ENCODE results near the gene GOLM1. TPM values are rescaled to one million over a fixed set of nuclear protein-coding genes. Genes with fewer than 3 reads are reported as not detected.

The GOLM1 gene
- total and polyA plus RNA-seq, 2 of the 13 experiments (the other 11 are each of a cell fraction or from before 2014, with no cell fraction given) = 0.20 to 0.30 TPM

DNA sequence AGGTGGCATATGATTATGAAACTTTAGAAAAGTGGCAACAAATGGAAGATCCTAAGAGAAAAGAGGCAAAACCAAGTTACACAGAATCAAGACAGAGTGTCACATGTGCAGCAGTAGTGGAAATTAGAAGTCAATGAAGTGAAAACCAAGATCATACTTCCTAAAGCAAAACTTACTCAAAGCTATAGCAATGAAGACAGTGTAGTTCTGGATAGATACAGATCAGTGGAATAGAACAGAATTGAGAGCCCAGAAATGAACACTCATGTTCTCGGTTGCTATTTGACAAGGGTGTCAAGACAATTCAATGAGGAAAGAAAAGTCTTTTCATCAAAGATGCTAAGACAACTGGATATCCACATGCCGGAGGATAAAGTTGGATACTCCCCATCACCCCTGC, 114.9 kb downstream of the GOLM1 start (continued):
- TF ChIP-seq MAFK (conservative IDR thresholded peaks at IDR 0.05 in 1 of 2, IDR thresholded peaks at IDR 0.05 in 1 of 2; ENCODE audit: low read length in 2 of 2) = no peak
- no peak for TF ChIP-seq ZBTB25 (CRISPR knock-in tag; IDR thresholded peaks at IDR 0.05)

- ChIA-PET CTCF (ENCODE audit: low intra/inter-chr PET ratio, low total read pairs) (no interaction called here), POLR2A (no interaction called here)
- no peak overlapping the region for H3K27ac ChIP-seq (ENCODE audit: extremely low read length, insufficient read depth, low read length)
- H3K9me3 ChIP-seq (ENCODE audit: low read length) = no peaks in the 10 kb centered on the region
- no peak for ATAC-seq
- no peak for DNase-seq (ENCODE audit: low spot score)
- intact Hi-C loops (cut with micrococcal nuclease; ENCODE audit: unreplicated experiment) (no loop called here), in situ Hi-C loops (cut with HindIII; ENCODE audit: extremely low pct_ligation_motif_present, low pct_unique_long_range_greater_than_20kb) (no loop called here)
- 94% methylated on average over 3 of the region's 3 CpGs for WGBS (ENCODE audit: low lambda C conversion rate)
- H3K9ac ChIP-seq (ENCODE audit: insufficient read depth, low read depth, low read length) = no peak overlapping the region
- H3K79me2 ChIP-seq (ENCODE audit: insufficient read depth, low read length) = no peaks in the 10 kb centered on the region
- H2AFZ ChIP-seq (ENCODE audit: low read length) = no peak overlapping the region
- H3K27me3 ChIP-seq (ENCODE audit: control insufficient read depth in 1 of 2, insufficient read depth in 2 of 2, low read length in 2 of 2) = no peaks in the 10 kb centered on the region
- BruUV-seq (replicated peaks) = no TSS peak
- H3K4me2 ChIP-seq (ENCODE audit: low read depth, low read length) = no peak overlapping the region
- no peak for FAIRE-seq
- no peaks in the 10 kb centered on the region for H4K20me1 ChIP-seq (ENCODE audit: insufficient read depth, low read length)
- no peak overlapping the region for H3K4me3 ChIP-seq (replicated peaks in 1 of 3; ENCODE audit: insufficient read depth in 1 of 3, low read depth in 2 of 3, low read length in 3 of 3)
- no peaks in the 10 kb centered on the region for H3K4me1 ChIP-seq (ENCODE audit: insufficient read depth, low read length)
- TF ChIP-seq, protein P1, sequence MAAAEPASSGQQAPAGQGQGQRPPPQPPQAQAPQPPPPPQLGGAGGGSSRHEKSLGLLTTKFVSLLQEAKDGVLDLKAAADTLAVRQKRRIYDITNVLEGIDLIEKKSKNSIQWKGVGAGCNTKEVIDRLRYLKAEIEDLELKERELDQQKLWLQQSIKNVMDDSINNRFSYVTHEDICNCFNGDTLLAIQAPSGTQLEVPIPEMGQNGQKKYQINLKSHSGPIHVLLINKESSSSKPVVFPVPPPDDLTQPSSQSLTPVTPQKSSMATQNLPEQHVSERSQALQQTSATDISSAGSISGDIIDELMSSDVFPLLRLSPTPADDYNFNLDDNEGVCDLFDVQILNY (CRISPR knock-in tag; conservative IDR thresholded peaks at IDR 0.05) = no peak
- TF ChIP-seq, protein P2, sequence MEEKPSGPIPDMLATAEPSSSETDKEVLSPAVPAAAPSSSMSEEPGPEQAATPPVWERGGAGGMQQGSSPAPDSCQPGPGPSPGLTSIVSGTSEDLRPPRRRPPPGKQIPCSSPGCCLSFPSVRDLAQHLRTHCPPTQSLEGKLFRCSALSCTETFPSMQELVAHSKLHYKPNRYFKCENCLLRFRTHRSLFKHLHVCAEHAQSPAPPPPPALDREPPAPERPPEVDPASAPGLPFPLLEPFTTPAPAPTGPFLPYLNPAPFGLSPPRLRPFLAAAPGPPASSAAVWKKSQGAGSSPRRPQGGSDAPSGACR (CRISPR knock-in tag; IDR thresholded peaks at IDR 0.05) = no peak
- no peak for TF ChIP-seq KDM5B (CRISPR knock-in tag; IDR thresholded peaks at IDR 0.05; ENCODE audit: borderline replicate concordance)
- TF ChIP-seq, protein P3, sequence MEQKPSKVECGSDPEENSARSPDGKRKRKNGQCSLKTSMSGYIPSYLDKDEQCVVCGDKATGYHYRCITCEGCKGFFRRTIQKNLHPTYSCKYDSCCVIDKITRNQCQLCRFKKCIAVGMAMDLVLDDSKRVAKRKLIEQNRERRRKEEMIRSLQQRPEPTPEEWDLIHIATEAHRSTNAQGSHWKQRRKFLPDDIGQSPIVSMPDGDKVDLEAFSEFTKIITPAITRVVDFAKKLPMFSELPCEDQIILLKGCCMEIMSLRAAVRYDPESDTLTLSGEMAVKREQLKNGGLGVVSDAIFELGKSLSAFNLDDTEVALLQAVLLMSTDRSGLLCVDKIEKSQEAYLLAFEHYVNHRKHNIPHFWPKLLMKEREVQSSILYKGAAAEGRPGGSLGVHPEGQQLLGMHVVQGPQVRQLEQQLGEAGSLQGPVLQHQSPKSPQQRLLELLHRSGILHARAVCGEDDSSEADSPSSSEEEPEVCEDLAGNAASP (CRISPR knock-in tag; IDR thresholded peaks at IDR 0.05; ENCODE audit: borderline replicate concordance) = no peak
- TF ChIP-seq REPIN1 (CRISPR knock-in tag; IDR thresholded peaks at IDR 0.05; ENCODE audit: borderline replicate concordance, low read depth) = no peak
- TF ChIP-seq NCOR1 (IDR thresholded peaks at IDR 0.05; ENCODE audit: borderline replicate concordance, low read length) = no peak
- TF ChIP-seq FOXO1 (CRISPR knock-in tag; IDR thresholded peaks at IDR 0.05) = no peak
- TF ChIP-seq SOX13 (IDR thresholded peaks at IDR 0.05) = no peak
- no peak for TF ChIP-seq SOX13 (CRISPR knock-in tag; conservative IDR thresholded peaks at IDR 0.05 in 1 of 2, IDR thresholded peaks at IDR 0.05 in 1 of 2)
- H3K36me3 ChIP-seq (replicated peaks in 1 of 2; ENCODE audit: control insufficient read depth in 1 of 2, insufficient read depth in 2 of 2, low read length in 2 of 2) = peaks cover 10 to 62% of the 10 kb centered on the region in 2 experiments
Measured at GRCh38 chr9:85981369-85981768, 118.0 kb downstream of the GOLM1 start.
